Heart right ventricle (tissue), 16 donors: Measurements from ENCODE around the gene TPI1. TPM values are rescaled to one million over a fixed set of nuclear protein-coding genes. Genes with fewer than 3 reads are reported as not detected.

Experiments used
- ATAC-seq, 8 donors: fragments of 200-7000 bp; cut with Tn5 transposase; one replicate each; pipeline ENCODE4 v1.9.1; 2020; ENCODE audit warnings: mild to moderate bottlenecking in 8 of 8, moderate library complexity in 8 of 8, moderate number of reproducible peaks in 1 of 8
- DNase-seq, 2 donors: peaks; one replicate each; pipeline ENCODE4 v3.0.0-alpha.2; 2020
- H3K27ac ChIP-seq, 10 donors: fragments of 200-600 bp; sonication (generic) in 2 of 10; one replicate each; pipeline versions ENCODE4 v1.5.0 to v1.8.0; 2020 to 2022; ENCODE audit warnings: mild to moderate bottlenecking in 3 of 10
- H3K27me3 ChIP-seq, 7 donors: fragments of 200-600 bp; one replicate each; pipeline ENCODE4 v1.8.0; 2021 to 2022; ENCODE audit warnings: mild to moderate bottlenecking in 2 of 7
- H3K36me3 ChIP-seq, 9 donors: fragments of 200-600 bp; sonication (generic) in 1 of 9; one replicate each; pipeline versions ENCODE4 v1.5.0 to v1.8.0; 2020 to 2022; ENCODE audit warnings: mild to moderate bottlenecking in 2 of 9
- H3K4me1 ChIP-seq, 9 donors: fragments of 200-600 bp; sonication (generic) in 1 of 9; one replicate each; pipeline versions ENCODE4 v1.5.0 to v1.8.0; 2020 to 2022; ENCODE audit warnings: mild to moderate bottlenecking in 4 of 9
- H3K4me3 ChIP-seq, 10 donors: fragments of 200-600 bp; sonication (generic) in 2 of 10; one replicate each; pipeline versions ENCODE4 v1.5.0 to v1.8.0; 2020 to 2022; ENCODE audit warnings: mild to moderate bottlenecking in 7 of 10, moderate library complexity in 2 of 10
- H3K9me3 ChIP-seq, 11 donors: fragments of 200-600 bp in 10 of 11; sonication (generic) in 2 of 11; one replicate each; pipeline versions ENCODE4 v1.5.0 to v1.8.0; 2013 to 2022; ENCODE audit warnings: mild to moderate bottlenecking in 2 of 11, control low read depth in 1 of 11, moderate library complexity in 1 of 11
- CTCF ChIP-seq, 9 donors: fragments of 200-600 bp; sonication (generic) in 2 of 9; IDR thresholded peaks; one replicate each; pipeline versions ENCODE4 v1.5.0 to v1.8.0; 2021 to 2022; ENCODE audit warnings: antibody characterized with exemption in 9 of 9, mild to moderate bottlenecking in 5 of 9, moderate library complexity in 1 of 9
- WGBS, 2 donors: extraction: QIAGEN DNeasy Blood & Tissue Kit; methylation state at CpG; one replicate each; pipeline ENCODE4 v1.1.7; 2013; ENCODE audit warnings: inconsistent platforms in 1 of 2; 5-methylcytosine and 5-hydroxymethylcytosine counted together
- intact Hi-C, 10 donors: fragments of 100-400 bp; cut with DNase I; formaldehyde crosslinking; loops; one replicate each; pipeline versions ENCODE4 v1.11.1 to v1.14.2; 2022
- polyA plus RNA-seq, 2 donors: library from polyadenylated mRNA; stranded (reverse); fragments of 200-250 nt; gene quantifications; one replicate each; pipeline ENCODE4 v1.2.3, GENCODE V29; 2013
- total RNA-seq, 10 donors: library from RNA; stranded (reverse); fragmentation: NEBNext Ultra II Directional in 3 of 10; extraction: Animal tissue kit (Norgen Biotek cat#: 25700) in 3 of 10; gene quantifications; one replicate each; pipeline versions ENCODE4 v1.2.1 to v1.2.4, GENCODE V29; 2021 to 2023
- donor health status: Arrhythmogenic right ventricular cardiomyopathy.
- donor health status: ischemic (EF 13 %, LVEDD 7.1; RV severe dilation, severe dysfunction).
- donor health status: healthy with polysubstance abuse.
- donor health status: DM: no; HTN: yes; CAD: no.
- donor health status: DM: no; HTN: no; CAD: no.
- donor health status: ischemic (EF 25% LVEDD 6.9; RV normal size, moderate dysfunction).
- donor health status: ischemic (EF 25% LVEDD 5.7; RV mildly dilated, moderate dysfunction).
- donor health status: healthy.
- donor health status: DM: yes; HTN: yes; CAD: no.
- donor health status: Ischemic cardiomyopathy.
- donor health status: ischemic (EF 35%, LVEDD 5.7; RV mildly dilated, moderate dysfunction).
- donor health status: nonischemic (EF 11% LVEDD 7.7; RV severe dilation, severe dysfunction).
- donor health status: DM: yes; HTN: yes; CAD: no.
- donor health status: PGD.
- donor health status: ischemic (EF 29% LVEDD 5.4; RV normal size, mild dysfunction).
- donor health status: nonischemic (EF 23%, LVEDD 6.1; RV moderate dilation, normal function).

TPI1 gene
- total and polyA plus RNA-seq, 12 donors: 367 to 1,432 (median 839) TPM

GRCh38 chr12:6827982-6828780 lies 39.1 kb upstream of the TPI1 start, which contains the start of gene P3H3:
TSS of gene P3H3 (plus strand) at chr12:6828407. CDS start at chr12:6828441, 34 bp downstream.
- no peaks in the 10 kb centered on the region for H3K9me3 ChIP-seq
- 1 to 2% methylated on average over 52 to 59 of the region's 60 CpGs for WGBS, 2 donors

GRCh38 chr12:6828781-6829535 lies 38.4 kb upstream of the TPI1 start:
- peak in 1 of 2 donors; percentile 45 for DNase-seq
- 1% methylated on average over 71 of the region's 71 CpGs for WGBS, 2 donors

More at GRCh38 chr12:6827982-6828780, 39.1 kb upstream of the TPI1 start, which contains the start of gene P3H3:
- DNase-seq: peak; percentile 50 to 52
- peaks cover 8 to 52% (median 26%) of the 10 kb centered on the region in 9 donors for H3K4me1 ChIP-seq
- ATAC-seq: peak in 5 of 8 donors; percentile 2 to 36 (median 11)
- H3K27ac ChIP-seq: peak within 1 kb of the TSS; percentile 59 to 91 (median 84)
- H3K4me3 ChIP-seq: peak within 1 kb of the TSS; percentile 58 to 95 (median 76)
- peaks cover 0 to 46% (median 0%) of the 10 kb centered on the region in 7 donors for H3K27me3 ChIP-seq
- intact Hi-C loops: loop anchor here (5.0 to 10.0 kb wide), 7 partner anchors 51 to 213 kb away; partner anchors contain the start of genes MLF2 (in 7 of the 10) and PTMS (in 1 of the 10)
- H3K36me3 ChIP-seq: peaks cover 0 to 23% (median 0%) of the 10 kb centered on the region in 9 donors
- TF ChIP-seq CTCF (IDR thresholded peaks at IDR 0.05): peak in 3 of 9 donors; percentile 6 to 37 (median 18)

GRCh38 chr12:6829536-6830220 lies 37.7 kb upstream of the TPI1 start:
- H3K36me3 ChIP-seq: peaks cover 0 to 37% (median 0%) of the 10 kb centered on the region in 9 donors
- H3K4me3 ChIP-seq: peak overlapping the region; percentile 58 to 95 (median 76)
- H3K27me3 ChIP-seq: peaks cover 0 to 40% (median 0%) of the 10 kb centered on the region in 7 donors
- WGBS, 2 donors: 55 to 57% methylated on average over 19 of the region's 19 CpGs
- DNase-seq: no peak
- H3K9me3 ChIP-seq: no peaks in the 10 kb centered on the region
- ATAC-seq: peak in 2 of 8 donors; percentile 2 to 7
- peaks cover 8 to 59% (median 26%) of the 10 kb centered on the region in 9 donors for H3K4me1 ChIP-seq
- intact Hi-C loops: loop anchor here (5.0 to 10.0 kb wide), 7 partner anchors 52 to 215 kb away; partner anchors contain the start of genes MLF2 (in 7 of the 10) and PTMS (in 1 of the 10)
- peak in 1 of 9 donors; percentile 12 for TF ChIP-seq CTCF (IDR thresholded peaks at IDR 0.05)
- peak overlapping the region; percentile 59 to 91 (median 84) for H3K27ac ChIP-seq

More at GRCh38 chr12:6828781-6829535, 38.4 kb upstream of the TPI1 start:
- H3K4me1 ChIP-seq: peaks cover 8 to 52% (median 26%) of the 10 kb centered on the region in 9 donors
- peak overlapping the region; percentile 58 to 95 (median 76) for H3K4me3 ChIP-seq
- peak; percentile 11 to 34 (median 24) for ATAC-seq
- intact Hi-C loops: loop anchor here (5.0 to 10.0 kb wide), 7 partner anchors 52 to 214 kb away; partner anchors contain the start of genes MLF2 (in 7 of the 10) and PTMS (in 1 of the 10)
- peaks cover 0 to 40% (median 0%) of the 10 kb centered on the region in 7 donors for H3K27me3 ChIP-seq
- H3K9me3 ChIP-seq: no peaks in the 10 kb centered on the region
- no peak for TF ChIP-seq CTCF (IDR thresholded peaks at IDR 0.05)
- H3K36me3 ChIP-seq: peaks cover 0 to 30% (median 0%) of the 10 kb centered on the region in 9 donors
- H3K27ac ChIP-seq: peak overlapping the region; percentile 59 to 91 (median 84)
